ENCODE results near the gene DOCK11. TPM values are rescaled to one million over a fixed set of nuclear protein-coding genes. Genes with fewer than 3 reads are reported as not detected.

DOCK11 gene
- total and polyA plus RNA-seq, 10 of the 15 experiments (the other 5 are each of a cell fraction or from before 2014, with no cell fraction given) = 16.3 to 30.7 (median 19.8) TPM

DNA sequence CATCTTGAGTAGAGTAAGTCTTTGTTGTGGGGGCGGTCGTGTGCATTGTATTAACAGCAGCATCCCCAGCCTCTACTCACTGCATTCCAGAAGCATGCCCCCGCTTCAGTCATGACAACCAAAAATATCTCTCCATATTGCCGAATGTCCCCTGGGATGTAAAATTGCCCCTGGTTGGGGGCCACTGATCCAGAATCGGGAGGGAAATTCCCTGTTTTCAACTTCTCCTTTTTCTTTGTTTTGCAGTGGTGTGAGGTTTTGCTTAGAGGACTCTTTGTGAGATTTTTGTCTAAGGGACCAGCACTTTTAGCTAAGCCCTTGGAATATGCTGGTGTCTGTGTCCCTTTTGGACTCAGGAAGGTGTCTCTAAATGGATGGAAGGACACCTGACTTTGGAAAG, 228.8 kb downstream of the DOCK11 start (continued):
- TF ChIP-seq ZNF592 (IDR thresholded peaks at IDR 0.05) (no peak), TCF12 (IDR thresholded peaks at IDR 0.05; ENCODE audit: low read depth, low read length) (no peak), RAD51 (IDR thresholded peaks at IDR 0.05) (no peak), EGR1 (IDR thresholded peaks at IDR 0.05; ENCODE audit: borderline replicate concordance in 1 of 2, low read depth in 2 of 2, low read length in 2 of 2) (peak in 1 of 2 experiments; percentile 10; a peak in 1 of 3 replicates), SPI1 (IDR thresholded peaks at IDR 0.05; ENCODE audit: borderline replicate concordance, insufficient read depth, low read depth, low read length) (peak; percentile 48; the same call in 1 of the 2 replicates), POLR2A (IDR thresholded peaks at IDR 0.05; ENCODE audit: low read depth, low read length) (no peak), ZNF687 (IDR thresholded peaks at IDR 0.05) (no peak), IKZF1 (conservative IDR thresholded peaks at IDR 0.05) (peak; percentile 64), NFXL1 (IDR thresholded peaks at IDR 0.05; ENCODE audit: borderline replicate concordance) (no peak), SREBF1 (IDR thresholded peaks at IDR 0.05; ENCODE audit: low read length) (no peak)
- TF ChIP-seq, protein P1, sequence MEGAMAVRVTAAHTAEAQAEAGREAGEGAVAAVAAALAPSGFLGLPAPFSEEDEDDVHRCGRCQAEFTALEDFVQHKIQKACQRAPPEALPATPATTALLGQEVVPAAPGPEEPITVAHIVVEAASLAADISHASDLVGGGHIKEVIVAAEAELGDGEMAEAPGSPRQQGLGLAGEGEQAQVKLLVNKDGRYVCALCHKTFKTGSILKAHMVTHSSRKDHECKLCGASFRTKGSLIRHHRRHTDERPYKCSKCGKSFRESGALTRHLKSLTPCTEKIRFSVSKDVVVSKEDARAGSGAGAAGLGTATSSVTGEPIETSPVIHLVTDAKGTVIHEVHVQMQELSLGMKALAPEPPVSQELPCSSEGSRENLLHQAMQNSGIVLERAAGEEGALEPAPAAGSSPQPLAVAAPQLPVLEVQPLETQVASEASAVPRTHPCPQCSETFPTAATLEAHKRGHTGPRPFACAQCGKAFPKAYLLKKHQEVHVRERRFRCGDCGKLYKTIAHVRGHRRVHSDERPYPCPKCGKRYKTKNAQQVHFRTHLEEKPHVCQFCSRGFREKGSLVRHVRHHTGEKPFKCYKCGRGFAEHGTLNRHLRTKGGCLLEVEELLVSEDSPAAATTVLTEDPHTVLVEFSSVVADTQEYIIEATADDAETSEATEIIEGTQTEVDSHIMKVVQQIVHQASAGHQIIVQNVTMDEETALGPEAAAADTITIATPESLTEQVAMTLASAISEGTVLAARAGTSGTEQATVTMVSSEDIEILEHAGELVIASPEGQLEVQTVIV (IDR thresholded peaks at IDR 0.05; ENCODE audit: borderline replicate concordance, partially characterized antibody) = no peak
